ENCODE results near the gene FAM136A.

- TF ChIP-seq, protein P1, sequence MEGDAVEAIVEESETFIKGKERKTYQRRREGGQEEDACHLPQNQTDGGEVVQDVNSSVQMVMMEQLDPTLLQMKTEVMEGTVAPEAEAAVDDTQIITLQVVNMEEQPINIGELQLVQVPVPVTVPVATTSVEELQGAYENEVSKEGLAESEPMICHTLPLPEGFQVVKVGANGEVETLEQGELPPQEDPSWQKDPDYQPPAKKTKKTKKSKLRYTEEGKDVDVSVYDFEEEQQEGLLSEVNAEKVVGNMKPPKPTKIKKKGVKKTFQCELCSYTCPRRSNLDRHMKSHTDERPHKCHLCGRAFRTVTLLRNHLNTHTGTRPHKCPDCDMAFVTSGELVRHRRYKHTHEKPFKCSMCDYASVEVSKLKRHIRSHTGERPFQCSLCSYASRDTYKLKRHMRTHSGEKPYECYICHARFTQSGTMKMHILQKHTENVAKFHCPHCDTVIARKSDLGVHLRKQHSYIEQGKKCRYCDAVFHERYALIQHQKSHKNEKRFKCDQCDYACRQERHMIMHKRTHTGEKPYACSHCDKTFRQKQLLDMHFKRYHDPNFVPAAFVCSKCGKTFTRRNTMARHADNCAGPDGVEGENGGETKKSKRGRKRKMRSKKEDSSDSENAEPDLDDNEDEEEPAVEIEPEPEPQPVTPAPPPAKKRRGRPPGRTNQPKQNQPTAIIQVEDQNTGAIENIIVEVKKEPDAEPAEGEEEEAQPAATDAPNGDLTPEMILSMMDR (conservative IDR thresholded peaks at IDR 0.05) = no peak
- TF ChIP-seq EZH2 (IDR thresholded peaks at IDR 0.05; ENCODE audit: low read depth) = no peak
These were observed 9.0 kb upstream of the FAM136A start for GRCh38 chr2:70310899-70311298.

Measured in PC-9 (cell line).